ENCODE measurements around the gene RPTN. TPM values are rescaled to one million over a fixed set of nuclear protein-coding genes. Genes with fewer than 3 reads are reported as not detected.

RPTN gene
- total RNA-seq, 1 experiment from 2014 or later, result not detected

DNA sequence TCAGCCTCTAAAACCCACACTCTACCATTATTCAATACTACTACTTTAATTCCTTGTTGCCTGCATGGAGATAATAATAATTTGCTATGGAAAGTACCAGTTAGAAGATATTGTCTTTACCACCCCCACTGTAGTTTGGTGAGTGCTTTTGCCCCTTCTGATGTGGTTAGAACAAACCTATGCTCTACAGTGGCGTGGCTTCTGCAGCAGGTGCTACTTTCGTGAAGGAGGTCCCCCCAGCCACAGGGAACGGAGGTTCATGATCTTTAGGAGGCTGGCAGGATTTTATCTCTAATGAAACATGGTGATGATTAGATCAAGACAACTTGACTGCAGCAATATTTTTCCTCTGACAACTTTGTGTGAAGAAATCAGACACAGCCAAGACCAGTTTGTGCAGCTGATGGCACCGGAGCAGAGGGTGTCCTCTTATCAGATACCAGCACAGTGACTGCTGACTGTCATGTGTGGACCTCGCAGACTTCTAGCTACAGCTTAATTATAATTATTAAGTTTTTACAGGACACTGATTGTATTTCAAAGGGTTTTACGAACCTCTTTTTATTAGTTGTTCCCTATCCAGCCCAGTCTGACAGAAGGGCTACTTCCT, 33.1 kb downstream of the RPTN start:
- no peaks in the 10 kb centered on the region for H3K4me1 ChIP-seq (ENCODE audit: insufficient read depth, low read length)
- no peak overlapping the region for H2BK15ac ChIP-seq (ENCODE audit: low read depth, low read length)
- H3K36me3 Mint-ChIP-seq (ENCODE audit: insufficient read depth in 1 of 3, low read depth in 3 of 3), result peaks cover 2 to 16% (median 3%) of the 10 kb centered on the region in 3 experiments; a peak in 3 of 7 replicates
- no peaks in the 10 kb centered on the region for H3K79me2 ChIP-seq (ENCODE audit: insufficient read depth, low read length)
- no CpG with 5 or more reads among the region's 6 CpGs for WGBS (ENCODE audit: extremely low coverage, insufficient read length, low lambda C conversion rate)
- peaks cover 56 to 95% of the 10 kb centered on the region in 2 experiments for H3K9me3 Mint-ChIP-seq
- no peak overlapping the region for H3K23ac ChIP-seq (ENCODE audit: insufficient read length, low read depth, low read length)
- H3K79me1 ChIP-seq (ENCODE audit: insufficient read depth, low read depth, low read length, poor library complexity, severe bottlenecking), result no peaks in the 10 kb centered on the region
- DNase-seq, result no peak
- TF ChIP-seq, protein P1, sequence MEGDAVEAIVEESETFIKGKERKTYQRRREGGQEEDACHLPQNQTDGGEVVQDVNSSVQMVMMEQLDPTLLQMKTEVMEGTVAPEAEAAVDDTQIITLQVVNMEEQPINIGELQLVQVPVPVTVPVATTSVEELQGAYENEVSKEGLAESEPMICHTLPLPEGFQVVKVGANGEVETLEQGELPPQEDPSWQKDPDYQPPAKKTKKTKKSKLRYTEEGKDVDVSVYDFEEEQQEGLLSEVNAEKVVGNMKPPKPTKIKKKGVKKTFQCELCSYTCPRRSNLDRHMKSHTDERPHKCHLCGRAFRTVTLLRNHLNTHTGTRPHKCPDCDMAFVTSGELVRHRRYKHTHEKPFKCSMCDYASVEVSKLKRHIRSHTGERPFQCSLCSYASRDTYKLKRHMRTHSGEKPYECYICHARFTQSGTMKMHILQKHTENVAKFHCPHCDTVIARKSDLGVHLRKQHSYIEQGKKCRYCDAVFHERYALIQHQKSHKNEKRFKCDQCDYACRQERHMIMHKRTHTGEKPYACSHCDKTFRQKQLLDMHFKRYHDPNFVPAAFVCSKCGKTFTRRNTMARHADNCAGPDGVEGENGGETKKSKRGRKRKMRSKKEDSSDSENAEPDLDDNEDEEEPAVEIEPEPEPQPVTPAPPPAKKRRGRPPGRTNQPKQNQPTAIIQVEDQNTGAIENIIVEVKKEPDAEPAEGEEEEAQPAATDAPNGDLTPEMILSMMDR (conservative IDR thresholded peaks at IDR 0.05), result no peak
- H2BK5ac ChIP-seq (ENCODE audit: insufficient read length, low read length), result no peak overlapping the region
- H2BK20ac ChIP-seq (ENCODE audit: low read depth, low read length, poor library complexity, severe bottlenecking), result no peak overlapping the region
- H2BK120ac ChIP-seq (ENCODE audit: low read depth, low read length, poor library complexity, severe bottlenecking), result no peak overlapping the region
- no peaks in the 10 kb centered on the region for H3K27me3 ChIP-seq (ENCODE audit: insufficient read depth, low read length)
- H3T11ph ChIP-seq (ENCODE audit: low read length), result no peak overlapping the region
- no peak overlapping the region for H3K14ac ChIP-seq (ENCODE audit: insufficient read depth, low read length)
- no peak overlapping the region for H3K18ac ChIP-seq (ENCODE audit: insufficient read length, low read depth, low read length)
- no peak overlapping the region for H2BK12ac ChIP-seq (ENCODE audit: insufficient read length, low read depth, low read length)
- no peak overlapping the region for H3K4ac ChIP-seq (ENCODE audit: low read depth, low read length)
- H4K91ac ChIP-seq (ENCODE audit: insufficient read length, low read depth, low read length), result no peak overlapping the region
- no peak overlapping the region for H4K8ac ChIP-seq (replicated peaks; ENCODE audit: insufficient read length, low read depth, low read length)
- no peak overlapping the region for H2AK5ac ChIP-seq (ENCODE audit: insufficient read length, low read length)
- H4K20me1 ChIP-seq (ENCODE audit: control insufficient read depth, insufficient read depth, insufficient read length), result no peaks in the 10 kb centered on the region
- no peak overlapping the region for H3K27ac ChIP-seq (ENCODE audit: insufficient read length, low read depth, low read length)
- no peak overlapping the region for H3K4me2 ChIP-seq (ENCODE audit: insufficient read depth, insufficient read length, low read length)
- H3K27ac Mint-ChIP-seq, result no peak overlapping the region
- H3K23me2 ChIP-seq (ENCODE audit: insufficient read length, low read depth, low read length, poor library complexity, severe bottlenecking), result no peaks in the 10 kb centered on the region
- no peak overlapping the region for H3K56ac ChIP-seq (ENCODE audit: insufficient read length, low read depth, low read length)
- no peaks in the 10 kb centered on the region for H3K4me1 Mint-ChIP-seq
- peaks cover 63% of the 10 kb centered on the region for H3K9me3 ChIP-seq (ENCODE audit: control insufficient read depth, low read depth, low read length)
- H3K27me3 Mint-ChIP-seq (ENCODE audit: low read depth), result peaks cover 3% of the 10 kb centered on the region; the same call in 1 of the 2 replicates
- H2AFZ ChIP-seq (ENCODE audit: low read length), result no peak overlapping the region
- H3K4me3 Mint-ChIP-seq, result no peak overlapping the region
- H4K5ac ChIP-seq (ENCODE audit: insufficient read length, low read depth, low read length), result no peak overlapping the region
- H3K9ac ChIP-seq (ENCODE audit: extremely low read depth, insufficient read length, low read length), result no peak overlapping the region

Measured in H9 (cell line).